MM.1S (cell line): Measurements from ENCODE around the gene KCNQ1.

ENCODE experiments used
- DNase-seq: peaks from one replicate; pipeline ENCODE4 v3.0.0-alpha.2; 2015
- H2AFZ ChIP-seq: fragments of 300-600 bp; sonication (generic); 2 replicates; pipeline ENCODE4 v1.6.0; 2016; ENCODE audit warnings: antibody characterized with exemption, low read length
- H3F3A ChIP-seq: fragments of 300-600 bp; sonication (generic); 2 replicates; pipeline ENCODE4 v1.6.1; 2016; ENCODE audit warnings: mild to moderate bottlenecking, antibody characterized with exemption, low read length, moderate library complexity, mixed read lengths; ENCODE audit not compliant: insufficient read depth
- H3K27ac ChIP-seq: fragments of 300-600 bp; sonication (generic); 2 replicates; pipeline ENCODE4 v1.5.1; 2016; ENCODE audit warnings: mild to moderate bottlenecking, low read length
- H3K27me3 ChIP-seq: fragments of 300-600 bp; sonication (generic); replicated peaks from 2 replicates; pipeline ENCODE4 v1.6.0; 2016; ENCODE audit warnings: low read length; ENCODE audit not compliant: insufficient read depth
- H3K36me3 ChIP-seq: fragments of 300-600 bp; sonication (generic); replicated peaks from 2 replicates; pipeline ENCODE4 v1.6.1; 2016; ENCODE audit warnings: mild to moderate bottlenecking, low read length, mixed read lengths; ENCODE audit not compliant: insufficient read depth
- H3K4me1 ChIP-seq: fragments of 300-600 bp; sonication (generic); 2 replicates; pipeline ENCODE4 v1.6.1; 2016; ENCODE audit warnings: low read length, mixed read lengths
- H3K4me2 ChIP-seq: fragments of 300-600 bp; sonication (generic); 2 replicates; pipeline ENCODE4 v1.6.0; 2016; ENCODE audit warnings: low read depth, low read length
- H3K4me3 ChIP-seq: fragments of 300-600 bp; sonication (generic); 2 replicates; pipeline ENCODE4 v1.5.1; 2016; ENCODE audit warnings: low read length, mixed read lengths
- H3K79me2 ChIP-seq: fragments of 300-600 bp; sonication (generic); 2 replicates; pipeline ENCODE4 v1.6.1; 2016; ENCODE audit warnings: mixed run types, low read length, mixed read lengths
- H3K9ac ChIP-seq: fragments of 300-600 bp; sonication (generic); 2 replicates; pipeline ENCODE4 v1.6.1; 2016; ENCODE audit warnings: low read length, mixed read lengths
- H3K9me2 ChIP-seq: fragments of 300-600 bp; sonication (generic); replicated peaks from 2 replicates; pipeline ENCODE4 v1.6.1; 2016; ENCODE audit warnings: mild to moderate bottlenecking, low read length, mixed read lengths; ENCODE audit not compliant: insufficient read depth
- H3K9me3 ChIP-seq: fragments of 300-600 bp; sonication (generic); replicated peaks from 2 replicates; pipeline ENCODE4 v1.6.1; 2016; ENCODE audit warnings: mild to moderate bottlenecking, low read length, mixed read lengths; ENCODE audit not compliant: insufficient read depth
- H4K20me1 ChIP-seq: fragments of 300-600 bp; sonication (generic); 2 replicates; pipeline ENCODE4 v1.6.1; 2016; ENCODE audit warnings: mild to moderate bottlenecking, low read length, moderate library complexity, mixed read lengths; ENCODE audit not compliant: insufficient read depth
- CTCF ChIP-seq: fragments of 300-600 bp; sonication (generic); IDR thresholded peaks from 2 replicates; pipeline ENCODE4 v1.5.1; 2016; ENCODE audit warnings: antibody characterized with exemption, low read length, mixed read lengths
- EZH2 ChIP-seq: fragments of 300-600 bp; sonication (generic); optimal IDR thresholded peaks from 2 replicates; pipeline ENCODE3; 2017; ENCODE audit warnings: low read depth, mild to moderate bottlenecking, antibody characterized with exemption, low read length, mixed read lengths
- EZH2phosphoT487 ChIP-seq: fragments of 300-600 bp; sonication (generic); IDR thresholded peaks from 2 replicates; pipeline ENCODE4 v1.6.1; 2018; ENCODE audit warnings: antibody characterized with exemption, low read length

KCNQ1 gene

GRCh38 chr11:2846470-2846869 is 401.7 kb downstream of the KCNQ1 start:
- H3K27me3 ChIP-seq, result no peaks in the 10 kb centered on the region
- no peak overlapping the region for H2AFZ ChIP-seq
- H3K79me2 ChIP-seq, result no peaks in the 10 kb centered on the region
- no peak overlapping the region for H3K4me3 ChIP-seq
- no peaks in the 10 kb centered on the region for H3K9me3 ChIP-seq
- H3K27ac ChIP-seq, result no peak overlapping the region
- H3K36me3 ChIP-seq, result no peaks in the 10 kb centered on the region
- H3K9me2 ChIP-seq, result no peaks in the 10 kb centered on the region
- H3K4me1 ChIP-seq, result no peaks in the 10 kb centered on the region
- H3K9ac ChIP-seq, result no peak overlapping the region
- no peaks in the 10 kb centered on the region for H4K20me1 ChIP-seq
- no peak overlapping the region for H3K4me2 ChIP-seq
- no peaks in the 10 kb centered on the region for H3F3A ChIP-seq
- TF ChIP-seq EZH2phosphoT487, result no peak
- no peak for TF ChIP-seq CTCF
- TF ChIP-seq EZH2, result no peak
- no peak for DNase-seq

GRCh38 chr11:2847561-2847960 is 402.8 kb downstream of the KCNQ1 start:
- TF ChIP-seq EZH2 (no peak), CTCF (no peak), EZH2phosphoT487 (no peak)
- Histone ChIP-seq H2AFZ (no peak overlapping the region), H3K27me3 (no peaks in the 10 kb centered on the region), H4K20me1 (no peaks in the 10 kb centered on the region), H3K4me3 (no peak overlapping the region), H3K79me2 (no peaks in the 10 kb centered on the region), H3K4me1 (no peaks in the 10 kb centered on the region), H3K4me2 (no peak overlapping the region), H3K27ac (no peak overlapping the region), H3F3A (no peaks in the 10 kb centered on the region), H3K9me2 (no peaks in the 10 kb centered on the region), H3K36me3 (no peaks in the 10 kb centered on the region), H3K9me3 (no peaks in the 10 kb centered on the region), H3K9ac (no peak overlapping the region)
- DNase-seq, result no peak

- Histone ChIP-seq H3K36me3 (no peaks in the 10 kb centered on the region), H3K4me3 (no peak overlapping the region), H3K9me3 (no peaks in the 10 kb centered on the region), H3K79me2 (no peaks in the 10 kb centered on the region), H3K27me3 (no peaks in the 10 kb centered on the region), H3K9ac (no peak overlapping the region), H3K4me2 (no peak overlapping the region), H3K9me2 (no peaks in the 10 kb centered on the region), H2AFZ (no peak overlapping the region), H3K27ac (no peak overlapping the region), H3K4me1 (no peaks in the 10 kb centered on the region), H4K20me1 (no peaks in the 10 kb centered on the region), H3F3A (no peaks in the 10 kb centered on the region)
- DNase-seq, result no peak
- no peak for TF ChIP-seq EZH2
- TF ChIP-seq CTCF, result no peak
- TF ChIP-seq EZH2phosphoT487, result no peak
These were observed 403.7 kb downstream of the KCNQ1 start for GRCh38 chr11:2848497-2848896.
